Measurements from ENCODE around the gene MMRN2.
"Not testable (repeated sequence)": the region's sequence is repeated elsewhere in the genome, so short reads cannot be mapped to it uniquely, and the experiment has no call there.

MMRN2 gene

GRCh38 chr10:86938260-86938659 is 19.2 kb downstream of the MMRN2 start:
- no peak for DNase-seq

- DNase-seq = no peak
Observed at GRCh38 chr10:86937502-86938154, 19.8 kb downstream of the MMRN2 start.

- DNase-seq = no peak
Observed at GRCh38 chr10:86936661-86937501, 20.5 kb downstream of the MMRN2 start.

GRCh38 chr10:86934162-86934711 is 23.2 kb downstream of the MMRN2 start:
- DNase-seq = not testable (repeated sequence)

GRCh38 chr10:86932674-86933073 is 24.7 kb downstream of the MMRN2 start:
- no peak for DNase-seq

- DNase-seq = no peak
Observed at GRCh38 chr10:86931872-86932271, 25.5 kb downstream of the MMRN2 start.

- no peak for DNase-seq
Observed at GRCh38 chr10:86929468-86930380, 27.7 kb downstream of the MMRN2 start.

GRCh38 chr10:86922553-86922961 is 34.9 kb downstream of the MMRN2 start:
- no peak for DNase-seq

GRCh38 chr10:86918022-86918471 is 39.4 kb downstream of the MMRN2 start:
- no peak for DNase-seq

GRCh38 chr10:86914734-86915133 is 42.7 kb downstream of the MMRN2 start:
- DNase-seq = no peak

GRCh38 chr10:86905429-86905828 is 52.0 kb downstream of the MMRN2 start:
- no peak for DNase-seq

GRCh38 chr10:86904600-86904999 is 52.8 kb downstream of the MMRN2 start:
- no peak for DNase-seq

GRCh38 chr10:86900955-86901354 is 56.5 kb downstream of the MMRN2 start:
- DNase-seq = no peak

GRCh38 chr10:86899670-86900276 is 57.6 kb downstream of the MMRN2 start:
- DNase-seq = peak in 1 of 2 experiments; percentile 10

- no peak for DNase-seq
Observed at GRCh38 chr10:86899132-86899531, 58.3 kb downstream of the MMRN2 start.

- DNase-seq = no peak
Observed at GRCh38 chr10:86898511-86898910, 58.9 kb downstream of the MMRN2 start.

- DNase-seq = no peak
Observed at GRCh38 chr10:86889997-86890396, 67.4 kb downstream of the MMRN2 start.

- DNase-seq = no peak
Observed at GRCh38 chr10:86888585-86889381, 68.6 kb downstream of the MMRN2 start.
